Keratinocyte (primary cell): ENCODE data around the gene ODF4.
"Not testable (repeated sequence)": the region's sequence is repeated elsewhere in the genome, so short reads cannot be mapped to it uniquely, and the experiment has no call there.

Experiments used
- EZH2 ChIP-seq: IDR thresholded peaks from one replicate; pipeline ENCODE4 v1.6.1; 2012; ENCODE audit warnings: inconsistent platforms, mild to moderate bottlenecking, low read length, moderate library complexity
- TF ChIP-seq, protein P1 (sequence below), 3 experiments: IDR thresholded peaks in 1 of 3; conservative IDR thresholded peaks in 1 of 3; optimal IDR thresholded peaks in 1 of 3; 2 replicates in 2 of 3; 3 replicates in 1 of 3; pipeline versions ENCODE3 to v1.5.1; 2011; ENCODE audit warnings: low read length in 3 of 3, mild to moderate bottlenecking in 3 of 3, moderate library complexity in 2 of 3, control low read depth in 1 of 3, inconsistent platforms in 1 of 3; ENCODE audit not compliant: insufficient read depth in 2 of 3; ENCODE audit errors: extremely low read depth in 1 of 3

DNA sequence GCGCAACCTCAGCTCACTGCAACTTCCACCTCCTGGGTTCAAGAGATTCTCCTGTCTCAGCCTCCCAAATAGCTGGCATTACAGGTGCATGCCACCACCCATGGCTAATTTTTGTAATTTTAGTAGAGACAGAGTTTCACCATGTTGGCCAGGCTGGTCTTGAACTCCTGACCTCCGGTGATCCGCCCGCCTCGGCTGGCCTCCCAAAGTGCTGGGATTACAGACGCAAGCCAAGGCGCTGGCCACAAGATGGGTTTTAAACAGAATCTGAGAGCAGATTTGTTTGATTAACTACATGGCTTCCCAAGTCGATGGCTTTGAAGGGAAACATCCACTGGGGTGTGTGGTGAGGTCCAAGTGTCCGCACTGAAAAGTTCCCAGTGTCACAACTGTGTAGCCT lies 54.9 kb downstream of the ODF4 start:
- TF ChIP-seq, protein P1, sequence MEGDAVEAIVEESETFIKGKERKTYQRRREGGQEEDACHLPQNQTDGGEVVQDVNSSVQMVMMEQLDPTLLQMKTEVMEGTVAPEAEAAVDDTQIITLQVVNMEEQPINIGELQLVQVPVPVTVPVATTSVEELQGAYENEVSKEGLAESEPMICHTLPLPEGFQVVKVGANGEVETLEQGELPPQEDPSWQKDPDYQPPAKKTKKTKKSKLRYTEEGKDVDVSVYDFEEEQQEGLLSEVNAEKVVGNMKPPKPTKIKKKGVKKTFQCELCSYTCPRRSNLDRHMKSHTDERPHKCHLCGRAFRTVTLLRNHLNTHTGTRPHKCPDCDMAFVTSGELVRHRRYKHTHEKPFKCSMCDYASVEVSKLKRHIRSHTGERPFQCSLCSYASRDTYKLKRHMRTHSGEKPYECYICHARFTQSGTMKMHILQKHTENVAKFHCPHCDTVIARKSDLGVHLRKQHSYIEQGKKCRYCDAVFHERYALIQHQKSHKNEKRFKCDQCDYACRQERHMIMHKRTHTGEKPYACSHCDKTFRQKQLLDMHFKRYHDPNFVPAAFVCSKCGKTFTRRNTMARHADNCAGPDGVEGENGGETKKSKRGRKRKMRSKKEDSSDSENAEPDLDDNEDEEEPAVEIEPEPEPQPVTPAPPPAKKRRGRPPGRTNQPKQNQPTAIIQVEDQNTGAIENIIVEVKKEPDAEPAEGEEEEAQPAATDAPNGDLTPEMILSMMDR (optimal IDR thresholded peaks at IDR 0.05 in 1 of 3, IDR thresholded peaks at IDR 0.05 in 1 of 3, conservative IDR thresholded peaks at IDR 0.05 in 1 of 3; ENCODE audit: extremely low read depth in 1 of 3, insufficient read depth in 2 of 3, low read length in 3 of 3) = not testable (repeated sequence)
- TF ChIP-seq EZH2 = not testable (repeated sequence)
